Activated CD8-positive, alpha-beta T cell treated with anti-CD3 and anti-CD28 coated beads for 36 hours (primary cell): ENCODE results near the gene SPTSSA. TPM values are rescaled to one million over a fixed set of nuclear protein-coding genes. Genes with fewer than 3 reads are reported as not detected.
"Not testable (repeated sequence)": the region's sequence is repeated elsewhere in the genome, so short reads cannot be mapped to it uniquely, and the experiment has no call there.

Experiments
- ATAC-seq: fragments of 200-7000 bp; cut with Tn5 transposase; one replicate; pipeline ENCODE4 v1.10.0; 2021; ENCODE audit warnings: mild to moderate bottlenecking, moderate library complexity
- CTCF ChIA-PET: fragments of 350-600 bp; sonication (Branson Sonifier 250); formaldehyde crosslinking; loops from one replicate; lab custom pipeline; 2021; ENCODE audit warnings: antibody characterized with exemption; lab: Charles Lee
- POLR2A ChIA-PET: fragments of 350-600 bp; sonication (Branson Sonifier 250); formaldehyde crosslinking; loops from one replicate; lab custom pipeline; 2021; ENCODE audit warnings: antibody characterized with exemption; lab: Charles Lee
- DNase-seq: peaks from one replicate; pipeline ENCODE4 v3.0.0-alpha.2; 2020
- H3K27ac Mint-ChIP-seq: one replicate; pipeline ENCODE4 v1.8.0; 2021; ENCODE audit warnings: mild to moderate bottlenecking, mixed read lengths
- H3K27me3 Mint-ChIP-seq: one replicate; pipeline ENCODE4 v1.8.0; 2021; ENCODE audit warnings: mixed read lengths
- H3K36me3 Mint-ChIP-seq: one replicate; pipeline ENCODE4 v1.8.0; 2021; ENCODE audit warnings: low read depth, mixed read lengths
- H3K4me1 Mint-ChIP-seq: one replicate; pipeline ENCODE4 v1.8.0; 2021; ENCODE audit warnings: low read depth, mixed read lengths
- H3K4me3 Mint-ChIP-seq: one replicate; pipeline ENCODE4 v1.8.0; 2021; ENCODE audit warnings: mild to moderate bottlenecking, moderate library complexity, mixed read lengths
- H3K9me3 Mint-ChIP-seq: one replicate; pipeline ENCODE4 v1.8.0; 2021; ENCODE audit warnings: mixed read lengths
- CTCF ChIP-seq: fragments of 200-600 bp; IDR thresholded peaks from one replicate; pipeline ENCODE4 v1.8.0; 2022; ENCODE audit warnings: antibody characterized with exemption, mild to moderate bottlenecking
- intact Hi-C: fragments of 100-400 bp; cut with micrococcal nuclease; formaldehyde crosslinking; loops from one replicate; pipeline ENCODE4 v1.10.0; 2022
- total RNA-seq, 2 experiments: library from RNA; stranded (reverse); gene quantifications; one replicate each; pipeline ENCODE4 v1.2.3, GENCODE V29; 2021

Gene SPTSSA
- total RNA-seq, 2 experiments from 2014 or later: 10.7 to 11.1 TPM

DNA sequence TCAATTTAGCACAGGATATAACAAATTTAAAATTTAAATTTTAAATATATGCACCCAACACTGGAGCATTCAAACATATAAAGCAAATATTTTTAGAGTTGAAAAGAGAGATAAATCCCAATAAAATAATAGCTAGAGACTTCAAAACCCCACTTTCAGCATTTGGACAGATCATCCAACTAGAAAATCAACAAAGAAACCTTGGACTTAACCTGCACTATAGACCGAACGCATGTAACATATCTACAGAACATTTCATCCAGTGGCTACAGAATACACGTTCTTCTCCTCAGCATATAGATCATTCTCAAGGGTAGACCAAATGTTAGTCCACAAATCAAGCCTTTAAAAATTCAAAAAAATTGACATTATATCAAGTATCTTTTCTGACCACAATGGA is 64.0 kb downstream of the SPTSSA start:
- ATAC-seq (no peak), DNase-seq (no peak)
- no peaks in the 10 kb centered on the region for H3K4me1 Mint-ChIP-seq
- no peak overlapping the region for H3K27ac Mint-ChIP-seq
- no peaks in the 10 kb centered on the region for H3K36me3 Mint-ChIP-seq
- intact Hi-C loops: no loop called here
- H3K9me3 Mint-ChIP-seq: no peaks in the 10 kb centered on the region
- H3K27me3 Mint-ChIP-seq: peaks cover 3% of the 10 kb centered on the region
- no peak overlapping the region for H3K4me3 Mint-ChIP-seq
- ChIA-PET POLR2A (interaction anchor here (0.7 kb wide), 1 partner anchor 26 kb away, joined by 3 read pairs; no protein-coding TSS in a partner anchor), CTCF (no interaction called here)
- TF ChIP-seq CTCF: no peak

DNA sequence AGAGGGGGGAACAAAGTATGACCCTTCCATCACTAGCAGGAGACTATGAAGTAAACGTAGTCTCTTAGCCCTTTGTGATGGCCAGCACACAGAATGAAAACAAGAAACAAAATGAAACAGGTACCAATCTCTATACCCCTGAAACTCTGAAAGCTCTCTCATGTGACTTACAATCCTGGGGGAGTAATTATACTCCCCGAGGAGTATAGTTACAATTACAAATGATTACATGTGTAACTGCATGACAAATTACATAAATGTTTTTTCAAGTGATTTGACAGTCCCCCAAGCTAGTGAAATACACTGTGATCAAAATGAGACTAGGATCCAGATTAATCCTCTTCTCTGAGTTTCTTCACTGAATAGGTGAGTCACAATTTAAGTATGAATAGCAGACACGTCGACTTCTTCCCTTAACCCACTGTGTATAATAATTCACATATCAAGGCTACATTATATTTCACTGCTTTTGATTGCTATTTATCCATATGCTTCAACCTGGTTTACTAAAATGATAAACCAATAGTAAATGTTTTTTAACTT is 74.0 kb downstream of the SPTSSA start:
- no peak for TF ChIP-seq CTCF
- no peak for ATAC-seq
- H3K4me3 Mint-ChIP-seq: no peak overlapping the region
- POLR2A ChIA-PET: no interaction called here
- H3K36me3 Mint-ChIP-seq: no peaks in the 10 kb centered on the region
- H3K27me3 Mint-ChIP-seq: peaks cover 12% of the 10 kb centered on the region
- CTCF ChIA-PET: no interaction called here
- no peaks in the 10 kb centered on the region for H3K4me1 Mint-ChIP-seq
- intact Hi-C loops: no loop called here
- DNase-seq: no peak
- H3K27ac Mint-ChIP-seq: no peak overlapping the region
- no peaks in the 10 kb centered on the region for H3K9me3 Mint-ChIP-seq

- Mint-ChIP-seq H3K36me3 (no peaks in the 10 kb centered on the region), H3K4me1 (no peaks in the 10 kb centered on the region), H3K27me3 (peaks cover 9% of the 10 kb centered on the region), H3K4me3 (no peak overlapping the region), H3K9me3 (no peaks in the 10 kb centered on the region), H3K27ac (no peak overlapping the region)
- ChIA-PET CTCF (no interaction called here), POLR2A (no interaction called here)
- DNase-seq: no peak
- intact Hi-C loops: no loop called here
- no peak for ATAC-seq
- TF ChIP-seq CTCF: no peak
Measured at GRCh38 chr14:34386865-34387485, 75.1 kb downstream of the SPTSSA start.

DNA sequence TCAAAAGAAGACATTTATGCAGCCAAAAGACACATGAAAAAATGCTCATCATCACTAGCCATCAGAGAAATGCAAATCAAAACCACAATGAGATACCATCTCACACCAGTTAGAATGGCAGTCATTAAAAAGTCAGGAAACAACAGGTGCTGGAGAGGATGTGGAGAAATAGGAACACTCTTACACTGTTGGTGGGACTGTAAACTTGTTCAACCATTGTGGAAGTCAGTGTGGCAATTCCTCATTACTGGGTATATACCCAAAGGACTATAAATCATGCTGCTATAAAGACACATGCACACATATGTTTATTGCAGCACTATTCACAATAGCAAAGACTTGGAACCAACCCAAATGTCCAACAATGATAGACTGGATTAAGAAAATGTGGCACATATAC is 76.2 kb downstream of the SPTSSA start:
- H3K4me1 Mint-ChIP-seq, H3K27me3 Mint-ChIP-seq, H3K36me3 Mint-ChIP-seq, CTCF ChIA-PET, intact Hi-C loops, ATAC-seq, H3K27ac Mint-ChIP-seq, H3K9me3 Mint-ChIP-seq, H3K4me3 Mint-ChIP-seq, DNase-seq, POLR2A ChIA-PET: not testable (repeated sequence)

- H3K36me3 Mint-ChIP-seq: no peaks in the 10 kb centered on the region
- intact Hi-C loops: no loop called here
- ATAC-seq (no peak), DNase-seq (no peak)
- TF ChIP-seq CTCF: no peak
- H3K27me3 Mint-ChIP-seq: peaks cover 8% of the 10 kb centered on the region
- POLR2A ChIA-PET: no interaction called here
- no peaks in the 10 kb centered on the region for H3K4me1 Mint-ChIP-seq
- CTCF ChIA-PET: no interaction called here
- no peak overlapping the region for H3K4me3 Mint-ChIP-seq
- no peaks in the 10 kb centered on the region for H3K9me3 Mint-ChIP-seq
- no peak overlapping the region for H3K27ac Mint-ChIP-seq
Measured at GRCh38 chr14:34383839-34384238, 78.2 kb downstream of the SPTSSA start.

Other genes starting within 250 kb of the SPTSSA start
- gene EAPP, start 77.5 kb upstream of the SPTSSA start, total RNA-seq: 10 to 100 TPM; 29.9 to 32.0 TPM
- gene SNX6, start 167.9 kb upstream of the SPTSSA start, total RNA-seq: 10 to 100 TPM; 61.1 to 62.8 TPM